H1 (cell line): ENCODE measurements around the gene HMGCS2. TPM values are rescaled to one million over a fixed set of nuclear protein-coding genes. Genes with fewer than 3 reads are reported as not detected.

Source experiments
- CTCF ChIA-PET: fragments of 300-600 bp; sonication (Branson Sonifier 250); formaldehyde crosslinking; loops from one replicate; lab custom pipeline; 2021; ENCODE audit not compliant: partially characterized antibody; lab: Charles Lee
- POLR2A ChIA-PET: fragments of 300-600 bp; sonication (Branson Sonifier 250); formaldehyde crosslinking; loops from one replicate; lab custom pipeline; 2021; ENCODE audit warnings: inconsistent platforms; ENCODE audit not compliant: partially characterized antibody; lab: Charles Lee
- DNase-seq, 2 experiments: peaks; one replicate each; pipeline versions ENCODE4 v3.0.0 to v3.0.0-alpha.2; 2010 to 2022; ENCODE audit warnings: low spot score in 2 of 2, low read depth in 1 of 2, mixed read lengths in 1 of 2
- FAIRE-seq: peaks from 2 replicates; lab custom pipeline; 2011; peaks lifted over from hg19 to GRCh38; lab: Jason Lieb, UNC
- H2AFZ ChIP-seq: 2 replicates; pipeline ENCODE4 v1.8.1; 2012; ENCODE audit warnings: low read length, inconsistent platforms
- H2AK5ac ChIP-seq: 2 replicates; pipeline ENCODE4 v1.6.1; 2013; ENCODE audit warnings: low read depth, low read length
- H2BK120ac ChIP-seq: replicated peaks from 2 replicates; pipeline ENCODE3; 2013; ENCODE audit warnings: low read depth, low read length, inconsistent platforms
- H2BK12ac ChIP-seq: 2 replicates; pipeline ENCODE4 v1.6.1; 2013; ENCODE audit warnings: low read depth, low read length
- H2BK15ac ChIP-seq: 2 replicates; pipeline ENCODE4 v1.6.1; 2013; ENCODE audit warnings: low read length
- H2BK20ac ChIP-seq: 2 replicates; pipeline ENCODE4 v1.6.1; 2013; ENCODE audit warnings: low read length
- H2BK5ac ChIP-seq: 2 replicates; pipeline ENCODE4 v1.6.1; 2013; ENCODE audit warnings: low read depth, low read length
- H3K14ac ChIP-seq: 2 replicates; pipeline ENCODE4 v1.6.1; 2013; ENCODE audit warnings: inconsistent platforms; ENCODE audit not compliant: insufficient read length
- H3K18ac ChIP-seq: 2 replicates; pipeline ENCODE4 v1.6.1; 2013; ENCODE audit warnings: low read length; ENCODE audit errors: extremely low read depth
- H3K23ac ChIP-seq: 2 replicates; pipeline ENCODE4 v1.6.1; 2013; ENCODE audit warnings: inconsistent platforms; ENCODE audit not compliant: insufficient read length
- H3K23me2 ChIP-seq: 2 replicates; pipeline ENCODE4 v1.6.1; 2013; ENCODE audit warnings: low read depth, low read length
- H3K27ac ChIP-seq: 2 replicates; pipeline ENCODE4 v1.6.1; 2011; ENCODE audit warnings: low read depth, low read length, inconsistent platforms
- H3K27me3 ChIP-seq, 4 experiments: replicated peaks in 1 of 4; 1 replicate in 1 of 4; 2 replicates in 3 of 4; pipeline versions ENCODE4 v1.6.1 to v1.8.1; 2011 to 2013; ENCODE audit warnings: low read length in 3 of 4, mild to moderate bottlenecking in 3 of 4, inconsistent platforms in 2 of 4, mixed read lengths in 2 of 4, moderate library complexity in 1 of 4; ENCODE audit not compliant: control insufficient read depth in 3 of 4, insufficient read depth in 3 of 4; ENCODE audit errors: extremely low read depth in 1 of 4
- H3K36me3 ChIP-seq, 4 experiments: 2 replicates each; pipeline versions ENCODE4 v1.6.1 to v1.8.1; 2011 to 2013; ENCODE audit warnings: mild to moderate bottlenecking in 4 of 4, low read length in 3 of 4, moderate library complexity in 2 of 4, control low read depth in 1 of 4, inconsistent platforms in 1 of 4; ENCODE audit not compliant: insufficient read depth in 4 of 4, control insufficient read depth in 2 of 4
- H3K4ac ChIP-seq: replicated peaks from 2 replicates; pipeline ENCODE3; 2013; ENCODE audit warnings: low read length, low read depth, mixed read lengths, inconsistent platforms; ENCODE audit not compliant: insufficient read length
- H3K4me1 ChIP-seq, 4 experiments: replicated peaks in 1 of 4; 1 replicate in 1 of 4; 2 replicates in 3 of 4; pipeline versions ENCODE4 v1.6.1 to v1.8.1; 2011 to 2013; ENCODE audit warnings: low read length in 3 of 4, inconsistent platforms in 2 of 4, mixed read lengths in 1 of 4; ENCODE audit not compliant: insufficient read depth in 4 of 4, control insufficient read depth in 3 of 4
- H3K4me2 ChIP-seq, 2 experiments: 2 replicates each; pipeline versions ENCODE4 v1.6.1 to v1.8.1; 2011 to 2013; ENCODE audit warnings: low read depth in 2 of 2, low read length in 2 of 2, control low read depth in 1 of 2, inconsistent platforms in 1 of 2, mild to moderate bottlenecking in 1 of 2; ENCODE audit not compliant: insufficient read depth in 1 of 2
- H3K4me3 ChIP-seq, 4 experiments: fragments of 200-600, 300-600 bp in 1 of 4; sonication (generic), shearing (Covaris generic), sonication (Bioruptor Twin) in 1 of 4; 2 replicates each; pipeline versions ENCODE4 v1.5.1 to v1.8.1; 2011 to 2016; ENCODE audit warnings: low read length in 4 of 4, low read depth in 3 of 4, control low read depth in 2 of 4, inconsistent platforms in 2 of 4, mild to moderate bottlenecking in 2 of 4, mixed read lengths in 1 of 4, moderate library complexity in 1 of 4; ENCODE audit not compliant: insufficient read depth in 2 of 4; ENCODE audit errors: extremely low read depth in 1 of 4
- H3K56ac ChIP-seq: replicated peaks from 2 replicates; pipeline ENCODE3; 2013; ENCODE audit warnings: low read depth, mild to moderate bottlenecking, mixed read lengths, low read length, inconsistent platforms; ENCODE audit not compliant: insufficient read length
- H3K79me1 ChIP-seq: 2 replicates; pipeline ENCODE4 v1.6.1; 2013; ENCODE audit warnings: low read depth, low read length, control low read depth
- H3K79me2 ChIP-seq, 2 experiments: 2 replicates each; pipeline versions ENCODE4 v1.6.1 to v1.8.1; 2012 to 2013; ENCODE audit warnings: low read length in 2 of 2, mild to moderate bottlenecking in 2 of 2, inconsistent platforms in 1 of 2; ENCODE audit not compliant: insufficient read depth in 2 of 2, control insufficient read depth in 1 of 2
- H3K9ac ChIP-seq, 4 experiments: replicated peaks in 1 of 4; 1 replicate in 1 of 4; 2 replicates in 3 of 4; pipeline versions ENCODE4 v1.6.1 to v1.8.1; 2011 to 2013; ENCODE audit warnings: low read depth in 3 of 4, low read length in 3 of 4, control low read depth in 2 of 4, mild to moderate bottlenecking in 2 of 4, moderate library complexity in 2 of 4, inconsistent platforms in 1 of 4; ENCODE audit errors: extremely low read depth in 1 of 4
- H3K9me3 ChIP-seq, 2 experiments: 2 replicates each; pipeline versions ENCODE4 v1.6.1 to v1.8.1; 2012 to 2013; ENCODE audit warnings: mild to moderate bottlenecking in 2 of 2, moderate library complexity in 2 of 2, control low read depth in 1 of 2, inconsistent platforms in 1 of 2, low read depth in 1 of 2, low read length in 1 of 2, mixed read lengths in 1 of 2; ENCODE audit not compliant: insufficient read depth in 2 of 2
- H4K20me1 ChIP-seq, 2 experiments: replicated peaks in 1 of 2; 2 replicates each; pipeline versions ENCODE3 to v1.8.1; 2011 to 2013; ENCODE audit warnings: inconsistent platforms in 2 of 2, low read length in 2 of 2, mild to moderate bottlenecking in 1 of 2; ENCODE audit not compliant: insufficient read depth in 2 of 2, control insufficient read depth in 1 of 2
- H4K5ac ChIP-seq: 2 replicates; pipeline ENCODE4 v1.6.1; 2013; ENCODE audit warnings: low read length, low read depth, mixed read lengths, inconsistent platforms; ENCODE audit not compliant: insufficient read length
- H4K8ac ChIP-seq: 2 replicates; pipeline ENCODE4 v1.8.0; 2013; ENCODE audit warnings: mild to moderate bottlenecking, moderate library complexity, low read length, inconsistent platforms; ENCODE audit not compliant: insufficient read depth; ENCODE audit errors: extremely low read depth
- H4K91ac ChIP-seq: replicated peaks from 2 replicates; pipeline ENCODE3; 2013; ENCODE audit warnings: low read length, mixed read lengths, inconsistent platforms; ENCODE audit not compliant: insufficient read length
- BACH1 ChIP-seq: IDR thresholded peaks from 2 replicates; pipeline ENCODE4 v1.6.1; 2012; ENCODE audit warnings: low read length, improper control_type of control experiment
- CBX8 ChIP-seq: fragments of 300-800, 300-1000 bp; sonication (generic); IDR thresholded peaks from 2 replicates; pipeline ENCODE4 v1.7.1; 2016; ENCODE audit warnings: low read depth, low read length, borderline replicate concordance
- CEBPB ChIP-seq: IDR thresholded peaks from 2 replicates; pipeline ENCODE4 v1.6.1; 2012; ENCODE audit warnings: low read depth, low read length
- CHD2 ChIP-seq: IDR thresholded peaks from 2 replicates; pipeline ENCODE4 v1.6.1; 2012; ENCODE audit warnings: low read length, improper control_type of control experiment
- FOSL1 ChIP-seq: IDR thresholded peaks from 2 replicates; pipeline ENCODE4 v1.6.1; 2011; ENCODE audit warnings: mild to moderate bottlenecking, low read depth, low read length, moderate library complexity; ENCODE audit not compliant: insufficient read depth
- HDAC6 ChIP-seq: IDR thresholded peaks from one replicate; pipeline ENCODE4 v1.7.1; 2012; ENCODE audit warnings: low read depth, mild to moderate bottlenecking, inconsistent platforms, low read length, moderate library complexity
- JUND ChIP-seq: IDR thresholded peaks from 2 replicates; pipeline ENCODE4 v1.6.1; 2011; ENCODE audit warnings: mild to moderate bottlenecking, improper control_type of control experiment, low read length
- PHF8 ChIP-seq: fragments of 200-600 bp; sonication (generic); conservative IDR thresholded peaks from 2 replicates; pipeline ENCODE4 v1.7.1; 2012; ENCODE audit warnings: low read depth, mild to moderate bottlenecking, inconsistent platforms, low read length, moderate library complexity
- POLR2A ChIP-seq, 2 experiments: IDR thresholded peaks; 1 replicate in 1 of 2; 2 replicates in 1 of 2; pipeline ENCODE4 v1.6.1; 2011; ENCODE audit warnings: low read depth in 2 of 2, low read length in 2 of 2, mild to moderate bottlenecking in 2 of 2; ENCODE audit errors: control extremely low read depth in 1 of 2
- POU5F1 ChIP-seq: IDR thresholded peaks from 2 replicates; pipeline ENCODE4 v1.6.1; 2011; ENCODE audit warnings: low read depth, mild to moderate bottlenecking, low read length, moderate library complexity
- RXRA ChIP-seq: IDR thresholded peaks from 2 replicates; pipeline ENCODE4 v1.6.1; 2011; ENCODE audit warnings: low read depth, mild to moderate bottlenecking, low read length, moderate library complexity; ENCODE audit not compliant: insufficient read depth
- TBP ChIP-seq: IDR thresholded peaks from 2 replicates; pipeline ENCODE4 v1.6.1; 2011; ENCODE audit warnings: low read depth, low read length, improper control_type of control experiment
- ZNF274 ChIP-seq: IDR thresholded peaks from 2 replicates; pipeline ENCODE4 v1.7.0; 2012; ENCODE audit warnings: low read length, borderline replicate concordance; ENCODE audit errors: extremely low read depth
- WGBS, 2 experiments: shearing (Covaris generic) in 1 of 2; methylation state at CpG; one replicate each; pipeline versions ENCODE4 v1.1.6 to v1.1.7; 2013 to 2015; ENCODE audit warnings: low lambda C conversion rate in 2 of 2, mixed read lengths in 2 of 2, inconsistent platforms in 1 of 2, low coverage in 1 of 2, missing lambda C conversion rate in 1 of 2; ENCODE audit not compliant: insufficient replicate concordance in 2 of 2, insufficient coverage in 1 of 2, insufficient read length in 1 of 2; ENCODE audit errors: extremely low coverage in 1 of 2, missing lambda C conversion rate in 1 of 2; 5-methylcytosine and 5-hydroxymethylcytosine counted together
- polyA plus RNA-seq, 7 experiments: library from polyadenylated mRNA; depleted of rRNA in 3 of 7; stranded (reverse) in 5 of 7; unstranded in 2 of 7; fragments of >200 nt in 5 of 7; fragments of 200-250 nt in 2 of 7; gene quantifications; 1 replicate in 5 of 7; 2 replicates in 1 of 7; 4 replicates in 1 of 7; pipeline versions ENCODE4 v1.2.1 to v1.2.3, GENCODE V29; 2011 to 2013; ENCODE audit warnings: missing spikeins in 2 of 7, mixed read lengths in 2 of 7
- total RNA-seq: library from RNA; stranded (reverse); fragmentation: NEBNext Ultra II Directional; extraction: Animal tissue kit (Norgen Biotek cat#: 25700); gene quantifications from 2 replicates; pipeline ENCODE4 v1.2.1, GENCODE V29; 2021

HMGCS2 gene
- total and polyA plus RNA-seq, 2 of the 8 experiments (the other 6 are each of a cell fraction or from before 2014, with no cell fraction given), result not detected

- Histone ChIP-seq H3K9me3 (no peaks in the 10 kb centered on the region), H2BK20ac (no peak overlapping the region), H2AFZ (no peak overlapping the region), H3K23me2 (peaks cover 12% of the 10 kb centered on the region), H2AK5ac (peak overlapping the region; percentile 94; the same call in 1 of the 2 replicates), H3K18ac (peak overlapping the region; percentile 93), H3K27me3 (no peaks in the 10 kb centered on the region), H3K23ac (no peak overlapping the region), H2BK120ac (peak overlapping the region; percentile 19), H3K56ac (peak overlapping the region; percentile 93), H2BK12ac (peak overlapping the region; percentile 89; the same call in 1 of the 2 replicates), H3K14ac (no peak overlapping the region), H3K9ac (peak overlapping the region; percentile 88 to 97 (median 94)), H3K79me1 (peaks cover 13% of the 10 kb centered on the region), H3K79me2 (peaks cover 38 to 56% of the 10 kb centered on the region in 2 experiments), H3K27ac (peak overlapping the region; percentile 89), H4K91ac (peak overlapping the region; percentile 75), H2BK5ac (peak overlapping the region; percentile 95), H3K4ac (peak overlapping the region; percentile 99), H4K5ac (peak overlapping the region; percentile 99), H2BK15ac (no peak overlapping the region; the same call in 1 of the 2 replicates), H3K36me3 (peaks cover 0 to 25% (median 0%) of the 10 kb centered on the region in 4 experiments; a peak in 1 of 8 replicates), H3K4me3 (peak overlapping the region; percentile 85 to 99 (median 99)), H3K4me1 (peaks cover 14 to 32% (median 20%) of the 10 kb centered on the region in 4 experiments), H4K8ac (peak overlapping the region; percentile 97), H3K4me2 (peak overlapping the region; percentile 87 to 95), H4K20me1 (peaks cover 27 to 31% of the 10 kb centered on the region in 2 experiments)
- CTCF ChIA-PET, result interaction anchor here (1.2 to 7.5 kb wide), 6 partner anchors 12 to 101 kb away, joined by 3 to 67 read pairs (median 6); no protein-coding TSS in a partner anchor
- POLR2A ChIA-PET, result interaction anchor here (0.7 to 9.5 kb wide), 34 partner anchors 10 to 156 kb away, joined by 3 to 425 read pairs (median 8); partner anchors contain the start of genes HMGCS2 and ZNF697
- FAIRE-seq (no peak), DNase-seq (peak in 1 of 2 experiments; percentile 83)
- WGBS, 2 experiments, result 2% methylated on average over 38 of the region's 51 CpGs; no CpG with 5 or more reads in 1 of the 2 experiments
- no peak for TF ChIP-seq ZNF274
- TF ChIP-seq POU5F1, result no peak
- no peak for TF ChIP-seq BACH1
- TF ChIP-seq CHD2, result no peak
- TF ChIP-seq JUND, result 0 out of 2 replicates have a peak, but pooled peaks have one; percentile 5
- peak; percentile 82 to 86 for TF ChIP-seq POLR2A (IDR thresholded peaks at IDR 0.05; ENCODE audit: control extremely low read depth in 1 of 2, low read depth in 2 of 2, low read length in 2 of 2)
- TF ChIP-seq FOSL1, result no peak
- no peak for TF ChIP-seq CBX8
- peak; percentile 70; the same call in 1 of the 2 replicates for TF ChIP-seq TBP
- TF ChIP-seq CEBPB, result peak; percentile 96
- no peak for TF ChIP-seq RXRA
- TF ChIP-seq PHF8, result 0 out of 2 replicates have a peak, but pooled peaks have one; percentile 17
- no peak for TF ChIP-seq HDAC6
Measured at GRCh38 chr1:119712342-119713038, 56.2 kb downstream of the HMGCS2 start.
